Thymus (tissue), 11 donors: ENCODE data around the gene C3orf20. TPM values are rescaled to one million over a fixed set of nuclear protein-coding genes. Genes with fewer than 3 reads are reported as not detected.
A peak's percentile ranks its signal among the peaks of the same experiment; 100 is the strongest.
"Not testable (repeated sequence)": the region's sequence is repeated elsewhere in the genome, so short reads cannot be mapped to it uniquely, and the experiment has no call there.

ENCODE experiments used
- DNase-seq, 9 donors: peaks; one replicate each; pipeline ENCODE4 v3.0.0-alpha.2; 2013; ENCODE audit warnings: low spot score in 9 of 9, low read depth in 6 of 9, missing footprints in 1 of 9
- H3K27ac ChIP-seq, 2 donors: one replicate each; pipeline ENCODE4 v1.5.1; 2013; ENCODE audit warnings: control low read depth in 1 of 2, low read depth in 1 of 2, low read length in 1 of 2, mild to moderate bottlenecking in 1 of 2, moderate library complexity in 1 of 2
- H3K27me3 ChIP-seq, 2 donors: one replicate each; pipeline ENCODE4 v1.5.1; 2013; ENCODE audit warnings: low read length in 1 of 2; ENCODE audit not compliant: control insufficient read depth in 2 of 2, insufficient read depth in 1 of 2
- H3K36me3 ChIP-seq, 2 donors: one replicate each; pipeline ENCODE4 v1.5.1; 2013; ENCODE audit warnings: low read length in 1 of 2, mild to moderate bottlenecking in 1 of 2, moderate library complexity in 1 of 2; ENCODE audit not compliant: control insufficient read depth in 2 of 2, insufficient read depth in 2 of 2
- H3K4me1 ChIP-seq, 2 donors: one replicate each; pipeline ENCODE4 v1.5.1; 2013; ENCODE audit warnings: low read length in 2 of 2; ENCODE audit not compliant: control insufficient read depth in 2 of 2, insufficient read depth in 2 of 2
- H3K4me3 ChIP-seq, 2 donors: one replicate each; pipeline ENCODE4 v1.5.1; 2013; ENCODE audit warnings: low read length in 2 of 2, control low read depth in 1 of 2, mild to moderate bottlenecking in 1 of 2
- H3K9me3 ChIP-seq, 2 donors: one replicate each; pipeline ENCODE4 v1.5.1; 2013; ENCODE audit warnings: low read length in 1 of 2, mild to moderate bottlenecking in 1 of 2; ENCODE audit not compliant: control insufficient read depth in 2 of 2, insufficient read depth in 1 of 2
- WGBS: extraction: QIAGEN DNeasy Blood & Tissue Kit; methylation state at CpG from one replicate; pipeline ENCODE4 v1.1.7; 2013; 5-methylcytosine and 5-hydroxymethylcytosine counted together
- polyA plus RNA-seq: library from polyadenylated mRNA; stranded (reverse); fragments of 200-250 nt; gene quantifications from one replicate; pipeline ENCODE4 v1.2.3, GENCODE V29; 2013
- total RNA-seq: library from RNA; stranded (reverse); fragments of 120-200 nt; gene quantifications from one replicate; pipeline ENCODE4 v1.2.4, GENCODE V29; 2013
- donor health status: healthy.

C3orf20 gene
- total and polyA plus RNA-seq, 2 donors = 0.02 TPM; not detected in 1

GRCh38 chr3:14806641-14807263, 131.8 kb downstream of the C3orf20 start:
- no peak overlapping the region for H3K27ac ChIP-seq
- DNase-seq = no peak
- H3K4me1 ChIP-seq = peaks cover 0 to 5% of the 10 kb centered on the region in 2 donors
- no peak overlapping the region for H3K4me3 ChIP-seq
- no peaks in the 10 kb centered on the region for H3K9me3 ChIP-seq
- WGBS = 81% methylated on average over 8 of the region's 8 CpGs
- H3K36me3 ChIP-seq = no peaks in the 10 kb centered on the region
- peaks cover 38 to 73% of the 10 kb centered on the region in 2 donors for H3K27me3 ChIP-seq

- no peaks in the 10 kb centered on the region for H3K36me3 ChIP-seq
- H3K27ac ChIP-seq = no peak overlapping the region
- no peak for DNase-seq
- no peak overlapping the region for H3K4me3 ChIP-seq
- H3K9me3 ChIP-seq = no peaks in the 10 kb centered on the region
- H3K4me1 ChIP-seq = peaks cover 0 to 5% of the 10 kb centered on the region in 2 donors
- H3K27me3 ChIP-seq = peaks cover 46 to 83% of the 10 kb centered on the region in 2 donors
These were observed 133.1 kb downstream of the C3orf20 start for GRCh38 chr3:14808025-14808424.

DNA sequence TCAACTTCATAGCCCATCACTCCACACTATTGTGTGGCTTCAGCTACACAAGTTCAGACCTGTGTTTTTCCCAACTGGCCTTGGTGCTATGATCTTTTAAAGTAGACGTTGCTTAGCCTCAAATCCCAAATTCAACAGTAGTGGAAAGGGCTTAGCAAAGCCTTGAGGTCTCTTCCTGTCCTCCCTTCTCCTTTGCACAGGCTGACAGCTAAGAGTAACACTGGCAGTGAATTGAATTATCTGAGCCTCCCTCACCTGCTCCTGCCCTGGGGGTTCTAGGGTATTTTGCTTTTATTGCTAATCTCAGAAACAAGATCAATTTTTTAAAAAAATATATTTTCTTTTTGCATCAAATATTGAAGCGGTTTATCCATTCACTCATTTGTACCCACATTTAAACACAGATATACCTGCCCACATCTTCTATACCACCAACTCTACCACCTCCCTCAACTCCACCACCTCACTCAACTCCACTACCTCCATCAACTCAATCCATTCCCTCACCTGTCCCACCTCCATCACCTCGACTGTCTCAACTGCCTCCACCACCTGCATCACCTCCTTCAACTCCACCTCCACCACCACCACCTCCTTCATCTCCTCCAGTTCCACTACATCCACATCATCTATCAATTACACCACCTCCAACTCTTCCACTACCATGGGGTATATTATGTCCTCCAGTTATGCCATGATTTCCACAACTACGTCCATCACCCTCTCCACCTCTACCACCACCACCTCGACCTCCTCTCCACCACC, 133.7 kb downstream of the C3orf20 start:
- Histone ChIP-seq H3K4me1 (peaks cover 0 to 5% of the 10 kb centered on the region in 2 donors), H3K36me3 (no peaks in the 10 kb centered on the region), H3K9me3 (no peaks in the 10 kb centered on the region), H3K4me3 (no peak overlapping the region), H3K27me3 (peaks cover 52 to 88% of the 10 kb centered on the region in 2 donors), H3K27ac (no peak overlapping the region)
- WGBS = 91% methylated on average over 5 of the region's 5 CpGs
- no peak for DNase-seq

DNA sequence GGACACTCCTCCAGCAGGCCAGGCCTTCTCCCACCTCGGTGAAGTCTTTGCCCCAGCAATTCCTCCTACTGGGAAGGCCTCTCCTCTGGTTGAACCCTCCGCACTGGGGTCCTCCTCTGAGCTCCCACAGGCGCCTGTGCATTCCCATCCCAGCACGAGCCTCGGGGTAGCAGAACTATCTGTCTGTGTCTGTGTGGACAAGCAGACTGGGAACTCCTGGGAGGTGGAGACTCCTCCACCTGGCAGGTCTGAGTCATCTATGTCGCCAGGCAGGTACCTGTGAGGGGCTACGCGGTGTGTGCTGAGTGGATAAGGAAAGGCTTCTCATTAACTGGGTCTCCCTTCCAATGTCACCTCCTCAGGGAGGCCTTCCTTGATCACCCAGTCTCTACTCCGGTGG, 134.7 kb downstream of the C3orf20 start:
- H3K27me3 ChIP-seq = peaks cover 54 to 88% of the 10 kb centered on the region in 2 donors
- H3K9me3 ChIP-seq, H3K4me3 ChIP-seq, H3K36me3 ChIP-seq, H3K27ac ChIP-seq, DNase-seq, H3K4me1 ChIP-seq: not testable (repeated sequence)
- 94% methylated on average over 9 of the region's 9 CpGs for WGBS

DNA sequence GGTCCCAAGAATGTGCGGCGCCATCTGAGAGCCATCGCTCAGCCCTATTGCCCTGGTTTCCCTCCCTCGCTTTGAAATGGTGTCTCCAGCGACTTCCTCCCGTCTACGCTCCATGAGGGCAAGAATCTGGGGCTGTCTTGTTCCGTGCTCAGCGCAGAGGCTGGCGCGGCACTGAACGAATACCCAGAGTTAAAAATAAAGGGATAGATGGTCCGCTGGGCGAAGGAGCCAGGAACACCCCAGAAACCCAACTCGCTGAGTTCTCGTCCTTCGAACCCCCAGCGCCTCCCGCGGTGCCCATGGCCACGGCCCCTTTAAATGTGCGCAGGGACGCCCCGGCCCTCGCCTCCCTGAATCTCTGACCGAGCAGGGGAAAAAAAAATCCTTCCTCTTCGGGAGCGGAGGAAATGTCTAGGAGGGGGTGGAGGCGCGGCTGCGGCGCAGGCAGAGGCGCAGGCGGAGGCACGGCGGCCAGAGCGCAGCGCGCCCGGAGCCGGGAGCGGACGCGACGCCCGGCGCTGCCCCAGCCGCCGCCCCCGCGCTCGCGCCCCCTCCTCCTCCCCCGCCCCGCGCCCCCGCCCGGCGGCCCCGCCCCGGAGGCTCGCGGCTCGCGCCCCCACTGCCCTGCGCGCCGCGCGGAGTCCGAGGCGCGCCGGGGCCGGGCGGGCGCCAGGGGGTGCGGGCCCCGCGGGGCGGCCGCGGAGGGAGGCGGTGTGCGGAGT, 135.3 kb downstream of the C3orf20 start:
- Histone ChIP-seq H3K27me3 (peaks cover 54 to 89% of the 10 kb centered on the region in 2 donors), H3K9me3 (no peaks in the 10 kb centered on the region), H3K27ac (no peak overlapping the region), H3K36me3 (no peaks in the 10 kb centered on the region), H3K4me3 (peak overlapping the region in 1 of 2 donors; percentile 8), H3K4me1 (peaks cover 0 to 5% of the 10 kb centered on the region in 2 donors)
- 10% methylated on average over 81 of the region's 85 CpGs for WGBS
- DNase-seq = no peak

- no peaks in the 10 kb centered on the region for H3K9me3 ChIP-seq
- peaks cover 54 to 89% of the 10 kb centered on the region in 2 donors for H3K27me3 ChIP-seq
- peak overlapping the region; percentile 5 to 20 for H3K4me3 ChIP-seq
- WGBS = 2% methylated on average over 78 of the region's 78 CpGs
- no peaks in the 10 kb centered on the region for H3K36me3 ChIP-seq
- H3K27ac ChIP-seq = no peak overlapping the region
- no peak for DNase-seq
- peaks cover 0 to 5% of the 10 kb centered on the region in 2 donors for H3K4me1 ChIP-seq
These were observed 136.1 kb downstream of the C3orf20 start for GRCh38 chr3:14810801-14811661.

GRCh38 chr3:14811684-14812083, 136.7 kb downstream of the C3orf20 start:
- 38% methylated on average over 7 of the region's 7 CpGs for whole genome bisulfite sequencing
- Histone ChIP-seq H3K27me3 (peaks cover 54 to 88% of the 10 kb centered on the region in 2 donors), H3K4me1 (peaks cover 0 to 5% of the 10 kb centered on the region in 2 donors), H3K36me3 (no peaks in the 10 kb centered on the region), H3K9me3 (no peaks in the 10 kb centered on the region), H3K27ac (no peak overlapping the region), H3K4me3 (peak overlapping the region in 1 of 2 donors; percentile 20)
- no peak for DNase-seq

DNA sequence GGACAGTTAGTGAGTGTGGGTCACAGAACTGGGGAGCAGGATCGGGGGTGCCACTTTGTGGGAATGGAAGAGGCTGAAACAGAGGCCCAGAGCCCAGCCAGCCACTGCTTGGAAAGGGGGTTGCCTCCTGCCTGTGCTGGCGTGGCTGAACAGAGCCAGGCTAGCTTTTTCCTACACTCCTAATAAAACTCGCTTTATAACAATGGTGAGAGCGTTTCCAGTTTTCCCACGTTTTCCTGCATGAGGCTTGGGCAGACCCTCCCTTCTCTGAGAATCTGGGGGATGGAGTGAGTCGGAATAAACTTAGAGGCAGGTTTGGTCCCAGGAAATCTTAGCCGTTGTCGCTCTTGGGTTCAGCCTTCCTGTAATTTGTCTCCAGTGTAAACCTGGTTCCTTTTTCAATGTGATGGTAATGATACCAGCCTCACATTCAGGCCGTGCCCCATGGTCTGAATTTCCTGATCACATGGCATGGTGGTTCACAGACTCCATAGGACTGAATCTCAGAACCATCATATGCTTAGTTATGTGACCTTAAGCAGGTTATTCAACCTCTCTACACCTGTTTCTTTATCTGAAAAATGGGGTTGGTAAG, 137.4 kb downstream of the C3orf20 start:
- no peak overlapping the region for H3K27ac ChIP-seq
- H3K4me1 ChIP-seq = peaks cover 0 to 5% of the 10 kb centered on the region in 2 donors
- no peaks in the 10 kb centered on the region for H3K36me3 ChIP-seq
- WGBS = 25% methylated on average over 9 of the region's 9 CpGs
- DNase-seq = no peak
- no peak overlapping the region for H3K4me3 ChIP-seq
- H3K9me3 ChIP-seq = no peaks in the 10 kb centered on the region
- H3K27me3 ChIP-seq = peaks cover 51 to 82% of the 10 kb centered on the region in 2 donors
